SK-N-SH (cell line): ENCODE results near the gene ARHGAP10. TPM values are rescaled to one million over a fixed set of nuclear protein-coding genes. Genes with fewer than 3 reads are reported as not detected.
A peak's percentile ranks its signal among the peaks of the same experiment; 100 is the strongest.

Experiments
- CHD2 ChIP-seq: fragments of 150-350 bp; IDR thresholded peaks from 2 replicates; pipeline ENCODE4 v1.6.1; 2018; ENCODE audit warnings: low read length; ENCODE audit not compliant: partially characterized antibody
- ELF1 ChIP-seq: IDR thresholded peaks from 2 replicates; pipeline ENCODE4 v1.4.0; 2012
- EP300 ChIP-seq, 2 experiments: IDR thresholded peaks; 2 replicates each; pipeline versions ENCODE4 v1.4.0 to v1.6.1; 2012; ENCODE audit warnings: borderline replicate concordance in 1 of 2, low read depth in 1 of 2, low read length in 1 of 2
- EZH2phosphoT487 ChIP-seq: fragments of 200-600 bp; sonication (generic); IDR thresholded peaks from 2 replicates; pipeline ENCODE4 v1.6.1; 2017; ENCODE audit warnings: low read depth, mixed run types, mild to moderate bottlenecking, antibody characterized with exemption, moderate library complexity, borderline replicate concordance
- FOXJ3 ChIP-seq: sonication (generic); formaldehyde crosslinking; IDR thresholded peaks from 2 replicates; pipeline ENCODE4 v1.5.1; 2020; ENCODE audit warnings: mild to moderate bottlenecking, missing genetic modification reagents
- GATA2 ChIP-seq: sonication (generic); formaldehyde crosslinking; IDR thresholded peaks from 2 replicates; pipeline ENCODE4 v1.5.0; 2020; ENCODE audit warnings: mild to moderate bottlenecking, missing genetic modification reagents
- JUND ChIP-seq: IDR thresholded peaks from 2 replicates; pipeline ENCODE4 v1.4.0; 2012
- MEF2A ChIP-seq: IDR thresholded peaks from 2 replicates; pipeline ENCODE4 v1.4.0; 2012; ENCODE audit warnings: low read depth, borderline replicate concordance
- NFIC ChIP-seq: IDR thresholded peaks from 2 replicates; pipeline ENCODE4 v1.4.0; 2012; ENCODE audit warnings: borderline replicate concordance
- NRF1 ChIP-seq: IDR thresholded peaks from 2 replicates; pipeline ENCODE4 v1.6.1; 2012; ENCODE audit warnings: low read depth, mild to moderate bottlenecking, low read length
- RFX5 ChIP-seq: IDR thresholded peaks from 2 replicates; pipeline ENCODE4 v1.6.1; 2012; ENCODE audit warnings: mild to moderate bottlenecking, improper control_type of control experiment, low read length
- RXRA ChIP-seq: IDR thresholded peaks from 2 replicates; pipeline ENCODE4 v1.4.0; 2012; ENCODE audit warnings: low read depth, mild to moderate bottlenecking, borderline replicate concordance
- SIN3A ChIP-seq: IDR thresholded peaks from 2 replicates; pipeline ENCODE4 v1.6.1; 2012; ENCODE audit warnings: low read depth, mild to moderate bottlenecking, low read length, moderate library complexity, borderline replicate concordance
- SMC3 ChIP-seq: IDR thresholded peaks from 2 replicates; pipeline ENCODE4 v1.6.1; 2012; ENCODE audit warnings: low read depth, low read length, improper control_type of control experiment
- TEAD4 ChIP-seq: IDR thresholded peaks from 2 replicates; pipeline ENCODE4 v1.4.0; 2012; ENCODE audit warnings: mild to moderate bottlenecking, borderline replicate concordance; ENCODE audit not compliant: insufficient read depth
- USF2 ChIP-seq: fragments of 150-350 bp; IDR thresholded peaks from 2 replicates; pipeline ENCODE4 v1.6.1; 2017; ENCODE audit warnings: antibody characterized with exemption, low read length, low read depth, borderline replicate concordance
- YY1 ChIP-seq: IDR thresholded peaks from 2 replicates; pipeline ENCODE4 v1.4.0; 2012; ENCODE audit warnings: low read depth, mild to moderate bottlenecking
- polyA plus RNA-seq, 3 experiments: library from polyadenylated mRNA; depleted of rRNA; stranded (reverse); fragments of >200 nt; gene quantifications; 2 replicates each; pipeline ENCODE4 v1.2.3, GENCODE V29; 2012
- TF ChIP-seq, protein P1 (sequence below): fragments of 150-350 bp; IDR thresholded peaks from 2 replicates; pipeline ENCODE4 v1.6.1; 2016; ENCODE audit warnings: mild to moderate bottlenecking, low read depth, low read length
- TF ChIP-seq, protein P2 (sequence below): IDR thresholded peaks from 2 replicates; pipeline ENCODE4 v1.4.0; 2012; ENCODE audit warnings: low read depth, borderline replicate concordance
- TF ChIP-seq, protein P3 (sequence below): fragments of 200-600 bp; sonication (generic); IDR thresholded peaks from 2 replicates; pipeline ENCODE4 v1.6.1; 2017; ENCODE audit warnings: antibody characterized with exemption, mild to moderate bottlenecking, moderate library complexity

ARHGAP10 gene
- polyA plus RNA-seq, 1 of the 3 experiments (the other 2 are of a cell fraction) = 15.1 TPM

- TF ChIP-seq, protein P1, sequence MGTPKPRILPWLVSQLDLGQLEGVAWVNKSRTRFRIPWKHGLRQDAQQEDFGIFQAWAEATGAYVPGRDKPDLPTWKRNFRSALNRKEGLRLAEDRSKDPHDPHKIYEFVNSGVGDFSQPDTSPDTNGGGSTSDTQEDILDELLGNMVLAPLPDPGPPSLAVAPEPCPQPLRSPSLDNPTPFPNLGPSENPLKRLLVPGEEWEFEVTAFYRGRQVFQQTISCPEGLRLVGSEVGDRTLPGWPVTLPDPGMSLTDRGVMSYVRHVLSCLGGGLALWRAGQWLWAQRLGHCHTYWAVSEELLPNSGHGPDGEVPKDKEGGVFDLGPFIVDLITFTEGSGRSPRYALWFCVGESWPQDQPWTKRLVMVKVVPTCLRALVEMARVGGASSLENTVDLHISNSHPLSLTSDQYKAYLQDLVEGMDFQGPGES = no peak
- no peak; the same call in 1 of the 2 replicates for TF ChIP-seq SMC3
- TF ChIP-seq, protein P2, sequence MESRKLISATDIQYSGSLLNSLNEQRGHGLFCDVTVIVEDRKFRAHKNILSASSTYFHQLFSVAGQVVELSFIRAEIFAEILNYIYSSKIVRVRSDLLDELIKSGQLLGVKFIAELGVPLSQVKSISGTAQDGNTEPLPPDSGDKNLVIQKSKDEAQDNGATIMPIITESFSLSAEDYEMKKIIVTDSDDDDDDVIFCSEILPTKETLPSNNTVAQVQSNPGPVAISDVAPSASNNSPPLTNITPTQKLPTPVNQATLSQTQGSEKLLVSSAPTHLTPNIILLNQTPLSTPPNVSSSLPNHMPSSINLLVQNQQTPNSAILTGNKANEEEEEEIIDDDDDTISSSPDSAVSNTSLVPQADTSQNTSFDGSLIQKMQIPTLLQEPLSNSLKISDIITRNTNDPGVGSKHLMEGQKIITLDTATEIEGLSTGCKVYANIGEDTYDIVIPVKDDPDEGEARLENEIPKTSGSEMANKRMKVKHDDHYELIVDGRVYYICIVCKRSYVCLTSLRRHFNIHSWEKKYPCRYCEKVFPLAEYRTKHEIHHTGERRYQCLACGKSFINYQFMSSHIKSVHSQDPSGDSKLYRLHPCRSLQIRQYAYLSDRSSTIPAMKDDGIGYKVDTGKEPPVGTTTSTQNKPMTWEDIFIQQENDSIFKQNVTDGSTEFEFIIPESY = no peak
- no peak for TF ChIP-seq TEAD4
- TF ChIP-seq EP300 (IDR thresholded peaks at IDR 0.05; ENCODE audit: borderline replicate concordance in 1 of 2, low read depth in 1 of 2, low read length in 1 of 2) = peak in 1 of 2 experiments; percentile 86; a peak in 2 of 4 replicates
- no peak for TF ChIP-seq SIN3A
- no peak for TF ChIP-seq USF2
- no peak for TF ChIP-seq YY1
- TF ChIP-seq NFIC = no peak
- TF ChIP-seq CHD2 = peak; percentile 78
- TF ChIP-seq FOXJ3 (CRISPR knock-in tag) = peak; percentile 55; the same call in 1 of the 2 replicates
- TF ChIP-seq ELF1 = no peak
- no peak for TF ChIP-seq MEF2A
- TF ChIP-seq NRF1 = no peak
- no peak for TF ChIP-seq RFX5
- TF ChIP-seq JUND = no peak
- TF ChIP-seq, protein P3, sequence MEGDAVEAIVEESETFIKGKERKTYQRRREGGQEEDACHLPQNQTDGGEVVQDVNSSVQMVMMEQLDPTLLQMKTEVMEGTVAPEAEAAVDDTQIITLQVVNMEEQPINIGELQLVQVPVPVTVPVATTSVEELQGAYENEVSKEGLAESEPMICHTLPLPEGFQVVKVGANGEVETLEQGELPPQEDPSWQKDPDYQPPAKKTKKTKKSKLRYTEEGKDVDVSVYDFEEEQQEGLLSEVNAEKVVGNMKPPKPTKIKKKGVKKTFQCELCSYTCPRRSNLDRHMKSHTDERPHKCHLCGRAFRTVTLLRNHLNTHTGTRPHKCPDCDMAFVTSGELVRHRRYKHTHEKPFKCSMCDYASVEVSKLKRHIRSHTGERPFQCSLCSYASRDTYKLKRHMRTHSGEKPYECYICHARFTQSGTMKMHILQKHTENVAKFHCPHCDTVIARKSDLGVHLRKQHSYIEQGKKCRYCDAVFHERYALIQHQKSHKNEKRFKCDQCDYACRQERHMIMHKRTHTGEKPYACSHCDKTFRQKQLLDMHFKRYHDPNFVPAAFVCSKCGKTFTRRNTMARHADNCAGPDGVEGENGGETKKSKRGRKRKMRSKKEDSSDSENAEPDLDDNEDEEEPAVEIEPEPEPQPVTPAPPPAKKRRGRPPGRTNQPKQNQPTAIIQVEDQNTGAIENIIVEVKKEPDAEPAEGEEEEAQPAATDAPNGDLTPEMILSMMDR = no peak
- no peak for TF ChIP-seq RXRA
- no peak for TF ChIP-seq EZH2phosphoT487
- TF ChIP-seq GATA2 = peak; percentile 82
Observed at GRCh38 chr4:148068065-148068911, 336.4 kb downstream of the ARHGAP10 start (continued).
